HepG2 (cell line): ENCODE data around the gene POGK. TPM values are rescaled to one million over a fixed set of nuclear protein-coding genes. Genes with fewer than 3 reads are reported as not detected.
A peak's percentile ranks its signal among the peaks of the same experiment; 100 is the strongest.

Experiments used
- AGO2 ChIP-seq: fragments of 200-400 bp; formaldehyde crosslinking; optimal IDR thresholded peaks from 2 replicates; pipeline ENCODE3; 2017; ENCODE audit warnings: mild to moderate bottlenecking, low read depth, low read length, moderate library complexity
- CAMTA2 ChIP-seq: sonication (generic); formaldehyde crosslinking; IDR thresholded peaks from 2 replicates; pipeline ENCODE4 v1.4.0; 2020; ENCODE audit warnings: mild to moderate bottlenecking, missing genetic modification reagents, borderline replicate concordance
- GFI1 ChIP-seq: sonication (generic); formaldehyde crosslinking; IDR thresholded peaks from 2 replicates; pipeline ENCODE4 v1.5.0; 2020; ENCODE audit warnings: missing genetic modification reagents, mild to moderate bottlenecking, borderline replicate concordance
- HDAC1 ChIP-seq: sonication (generic); formaldehyde crosslinking; IDR thresholded peaks from 2 replicates; pipeline ENCODE4 v1.5.1; 2020; ENCODE audit warnings: mild to moderate bottlenecking, missing genetic modification reagents
- HMG20A ChIP-seq: IDR thresholded peaks from 2 replicates; pipeline ENCODE4 v1.6.1; 2016; ENCODE audit warnings: borderline replicate concordance
- KDM2A ChIP-seq: sonication (generic); formaldehyde crosslinking; IDR thresholded peaks from 2 replicates; pipeline ENCODE4 v1.4.0; 2020; ENCODE audit warnings: low read depth, missing genetic modification reagents, borderline replicate concordance
- NRL ChIP-seq: sonication (generic); formaldehyde crosslinking; IDR thresholded peaks from 2 replicates; pipeline ENCODE4 v1.5.0; 2020; ENCODE audit warnings: missing genetic modification reagents, mild to moderate bottlenecking, moderate library complexity, borderline replicate concordance
- RFX1 ChIP-seq: fragments of 450-650 bp; IDR thresholded peaks from 2 replicates; pipeline ENCODE4 v1.6.1; 2017
- SIN3B ChIP-seq: fragments of 150-350 bp; IDR thresholded peaks from 2 replicates; pipeline ENCODE4 v1.6.1; 2014; ENCODE audit warnings: low read length
- TFDP1 ChIP-seq: IDR thresholded peaks from 2 replicates; pipeline ENCODE4 v1.6.1; 2016; ENCODE audit warnings: missing compliant biosample characterization, missing genetic modification reagents, borderline replicate concordance
- TFDP2 ChIP-seq: sonication (generic); formaldehyde crosslinking; IDR thresholded peaks from 2 replicates; pipeline ENCODE4 v1.4.0; 2020; ENCODE audit warnings: missing genetic modification reagents
- TRAFD1 ChIP-seq: sonication (generic); formaldehyde crosslinking; IDR thresholded peaks from 2 replicates; pipeline ENCODE4 v1.5.1; 2020; ENCODE audit warnings: missing genetic modification reagents, mild to moderate bottlenecking, borderline replicate concordance
- YY1 ChIP-seq: IDR thresholded peaks from 2 replicates; pipeline ENCODE4 v1.6.1; 2011; ENCODE audit warnings: low read length, low read depth, moderate library complexity, mild to moderate bottlenecking; ENCODE audit not compliant: insufficient read depth, insufficient replicate concordance
- ZBTB8A ChIP-seq: sonication (generic); formaldehyde crosslinking; IDR thresholded peaks from 2 replicates; pipeline ENCODE4 v1.4.0; 2020; ENCODE audit warnings: mild to moderate bottlenecking, low read depth, missing genetic modification reagents, borderline replicate concordance
- ZNF251 ChIP-seq: sonication (generic); formaldehyde crosslinking; IDR thresholded peaks from 2 replicates; pipeline ENCODE4 v1.9.0; 2021; ENCODE audit warnings: mild to moderate bottlenecking, missing genetic modification reagents
- ZNF33A ChIP-seq: sonication (generic); formaldehyde crosslinking; IDR thresholded peaks from 2 replicates; pipeline ENCODE4 v1.5.1; 2020; ENCODE audit warnings: missing genetic modification reagents, mild to moderate bottlenecking, moderate library complexity, borderline replicate concordance
- ZNF598 ChIP-seq: sonication (generic); formaldehyde crosslinking; IDR thresholded peaks from 2 replicates; pipeline ENCODE4 v1.5.1; 2020; ENCODE audit warnings: mild to moderate bottlenecking, missing genetic modification reagents, borderline replicate concordance
- ZNF777 ChIP-seq: sonication (generic); formaldehyde crosslinking; IDR thresholded peaks from 2 replicates; pipeline ENCODE4 v1.4.0; 2020; ENCODE audit warnings: missing genetic modification reagents
- ZSCAN31 ChIP-seq: sonication (generic); formaldehyde crosslinking; IDR thresholded peaks from 2 replicates; pipeline ENCODE4 v1.5.0; 2020; ENCODE audit warnings: low read depth, mild to moderate bottlenecking, missing genetic modification reagents
- ZSCAN9 ChIP-seq: IDR thresholded peaks from 2 replicates; pipeline ENCODE4 v1.6.1; 2016; ENCODE audit warnings: borderline replicate concordance
- polyA plus RNA-seq, 8 experiments: library from polyadenylated mRNA; depleted of rRNA in 3 of 8; stranded (reverse) in 7 of 8; unstranded in 1 of 8; fragments of >200 nt; fragmentation: Illumina TruSeq in 4 of 8; extraction: Trizol in 4 of 8; gene quantifications; 2 replicates each; pipeline versions ENCODE4 v1.2.1 to v1.2.3, GENCODE V29; 2011 to 2016; ENCODE audit warnings: low read depth in 4 of 8, missing spikeins in 1 of 8, mixed read lengths in 1 of 8; ENCODE audit not compliant: insufficient read depth in 1 of 8
- total RNA-seq, 5 experiments: library from RNA; depleted of rRNA; stranded (reverse); fragments of >200 nt; fragmentation: Illumina TruSeq; extraction: Trizol; gene quantifications; 2 replicates each; pipeline ENCODE4 v1.2.3, GENCODE V29; 2016; ENCODE audit warnings: low read depth in 1 of 5
- TF ChIP-seq, protein P1 (sequence below): sonication (generic); formaldehyde crosslinking; conservative IDR thresholded peaks from 2 replicates; pipeline ENCODE4 v1.4.0; 2020; ENCODE audit warnings: missing genetic modification reagents
- TF ChIP-seq, protein P2 (sequence below): sonication (generic); formaldehyde crosslinking; IDR thresholded peaks from 2 replicates; pipeline ENCODE4 v1.5.0; 2020; ENCODE audit warnings: mild to moderate bottlenecking, missing genetic modification reagents

The POGK gene
- total and polyA plus RNA-seq, 2 of the 13 experiments (the other 11 are each of a cell fraction or from before 2014, with no cell fraction given): 4.8 to 16.2 TPM

DNA sequence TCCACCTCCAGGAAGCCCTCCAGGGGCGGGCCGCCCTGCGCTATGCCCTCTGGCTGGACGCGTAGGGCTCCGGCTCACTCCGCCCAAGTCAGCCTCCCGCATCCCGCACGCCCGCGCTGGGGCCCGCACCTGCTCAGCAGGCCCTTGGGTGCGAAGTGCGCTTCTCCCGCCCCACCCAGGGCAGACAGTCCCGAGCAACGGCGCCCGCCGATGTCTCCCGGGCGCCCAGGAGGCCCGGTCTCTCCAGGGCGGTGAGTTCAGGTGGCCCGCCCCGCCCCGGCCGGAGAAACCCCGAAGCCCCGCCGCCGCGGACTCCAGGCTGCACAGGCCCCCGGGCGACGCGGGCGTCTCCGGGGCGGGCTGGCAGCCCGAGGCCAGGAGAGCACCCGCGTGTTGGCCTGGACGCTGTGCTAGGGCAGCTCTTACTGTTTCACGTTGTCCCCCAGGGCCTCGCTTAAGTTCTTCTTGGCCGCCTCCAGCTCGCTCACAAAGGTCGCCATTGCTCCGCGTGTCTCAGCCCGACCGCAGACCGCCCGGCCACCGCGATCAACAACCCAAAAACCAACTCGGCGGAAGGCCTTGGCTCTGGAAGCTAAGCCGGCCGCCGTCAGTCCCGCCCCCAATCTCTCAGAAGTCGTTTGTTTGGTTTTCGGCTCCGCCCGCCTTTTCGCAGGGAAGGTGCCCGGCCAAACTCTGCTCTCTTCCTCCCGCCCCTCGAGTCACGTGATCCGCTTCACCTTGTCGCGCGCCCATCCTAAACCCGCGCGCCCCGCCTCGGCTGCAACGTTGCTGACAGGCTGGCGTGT lies 36.7 kb downstream of the POGK start, which contains the start of gene TADA1 (continued):
- TF ChIP-seq NRL (no peak), CAMTA2 (CRISPR knock-in tag) (no peak), ZSCAN9 (CRISPR knock-in tag) (peak; percentile 78; the same call in 1 of the 2 replicates), ZNF251 (CRISPR knock-in tag) (no peak), SIN3B (no peak), TFDP1 (CRISPR knock-in tag) (peak; percentile 95), HDAC1 (CRISPR knock-in tag) (peak; percentile 68), ZNF777 (CRISPR knock-in tag) (peak; percentile 47), ZSCAN31 (CRISPR knock-in tag) (0 out of 2 replicates have a peak, but pooled peaks have one; percentile 64), KDM2A (peak; percentile 90), ZNF33A (no peak), GFI1 (CRISPR knock-in tag) (no peak), HMG20A (no peak; the same call in 1 of the 2 replicates), TRAFD1 (CRISPR knock-in tag) (no peak), ZBTB8A (CRISPR knock-in tag) (no peak), ZNF598 (CRISPR knock-in tag) (peak; percentile 31; the same call in 1 of the 2 replicates), TFDP2 (CRISPR knock-in tag) (peak; percentile 94), YY1 (peak; percentile 93), RFX1 (no peak), AGO2 (peak; percentile 69)
- TF ChIP-seq, protein P1, sequence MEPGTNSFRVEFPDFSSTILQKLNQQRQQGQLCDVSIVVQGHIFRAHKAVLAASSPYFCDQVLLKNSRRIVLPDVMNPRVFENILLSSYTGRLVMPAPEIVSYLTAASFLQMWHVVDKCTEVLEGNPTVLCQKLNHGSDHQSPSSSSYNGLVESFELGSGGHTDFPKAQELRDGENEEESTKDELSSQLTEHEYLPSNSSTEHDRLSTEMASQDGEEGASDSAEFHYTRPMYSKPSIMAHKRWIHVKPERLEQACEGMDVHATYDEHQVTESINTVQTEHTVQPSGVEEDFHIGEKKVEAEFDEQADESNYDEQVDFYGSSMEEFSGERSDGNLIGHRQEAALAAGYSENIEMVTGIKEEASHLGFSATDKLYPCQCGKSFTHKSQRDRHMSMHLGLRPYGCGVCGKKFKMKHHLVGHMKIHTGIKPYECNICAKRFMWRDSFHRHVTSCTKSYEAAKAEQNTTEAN (CRISPR knock-in tag): no peak; the same call in 1 of the 2 replicates
- TF ChIP-seq, protein P2, sequence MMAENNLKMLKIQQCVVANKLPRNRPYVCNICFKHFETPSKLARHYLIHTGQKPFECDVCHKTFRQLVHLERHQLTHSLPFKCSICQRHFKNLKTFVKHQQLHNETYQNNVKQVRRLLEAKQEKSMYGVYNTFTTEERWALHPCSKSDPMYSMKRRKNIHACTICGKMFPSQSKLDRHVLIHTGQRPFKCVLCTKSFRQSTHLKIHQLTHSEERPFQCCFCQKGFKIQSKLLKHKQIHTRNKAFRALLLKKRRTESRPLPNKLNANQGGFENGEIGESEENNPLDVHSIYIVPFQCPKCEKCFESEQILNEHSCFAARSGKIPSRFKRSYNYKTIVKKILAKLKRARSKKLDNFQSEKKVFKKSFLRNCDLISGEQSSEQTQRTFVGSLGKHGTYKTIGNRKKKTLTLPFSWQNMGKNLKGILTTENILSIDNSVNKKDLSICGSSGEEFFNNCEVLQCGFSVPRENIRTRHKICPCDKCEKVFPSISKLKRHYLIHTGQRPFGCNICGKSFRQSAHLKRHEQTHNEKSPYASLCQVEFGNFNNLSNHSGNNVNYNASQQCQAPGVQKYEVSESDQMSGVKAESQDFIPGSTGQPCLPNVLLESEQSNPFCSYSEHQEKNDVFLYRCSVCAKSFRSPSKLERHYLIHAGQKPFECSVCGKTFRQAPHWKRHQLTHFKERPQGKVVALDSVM (CRISPR knock-in tag): 0 out of 2 replicates have a peak, but pooled peaks have one; percentile 49
